ENCODE data around the gene CHPF.
A peak's percentile ranks its signal among the peaks of the same experiment; 100 is the strongest.

CHPF gene

GRCh38 chr2:219512524-219513216, 30.9 kb downstream of the CHPF start:
- DNase-seq (ENCODE audit: insufficient read length, low spot score): no peak
- FAIRE-seq: no peak
- no peak for TF ChIP-seq POLR2A (IDR thresholded peaks at IDR 0.05; ENCODE audit: low read depth, low read length)

- FAIRE-seq (no peak), DNase-seq (ENCODE audit: insufficient read length, low spot score) (no peak)
- TF ChIP-seq POLR2A (IDR thresholded peaks at IDR 0.05; ENCODE audit: low read depth, low read length): no peak
Measured at GRCh38 chr2:219511547-219512325, 31.9 kb downstream of the CHPF start.

- FAIRE-seq (no peak), DNase-seq (ENCODE audit: insufficient read length, low spot score) (no peak)
- TF ChIP-seq POLR2A (IDR thresholded peaks at IDR 0.05; ENCODE audit: low read depth, low read length): no peak
Measured at GRCh38 chr2:219510512-219511135, 33.0 kb downstream of the CHPF start.

GRCh38 chr2:219509780-219510511, 33.7 kb downstream of the CHPF start:
- TF ChIP-seq POLR2A (IDR thresholded peaks at IDR 0.05; ENCODE audit: low read depth, low read length): no peak
- no peak for FAIRE-seq
- DNase-seq (ENCODE audit: insufficient read length, low spot score): peak; percentile 60

- FAIRE-seq: no peak
- no peak for TF ChIP-seq POLR2A (IDR thresholded peaks at IDR 0.05; ENCODE audit: low read depth, low read length)
- no peak for DNase-seq (ENCODE audit: insufficient read length, low spot score)
Measured at GRCh38 chr2:219508971-219509779, 34.4 kb downstream of the CHPF start.

GRCh38 chr2:219508444-219508734, 35.2 kb downstream of the CHPF start:
- TF ChIP-seq POLR2A (IDR thresholded peaks at IDR 0.05; ENCODE audit: low read depth, low read length): no peak
- DNase-seq (ENCODE audit: insufficient read length, low spot score): no peak
- FAIRE-seq: no peak

- FAIRE-seq (no peak), DNase-seq (ENCODE audit: insufficient read length, low spot score) (no peak)
- TF ChIP-seq POLR2A (IDR thresholded peaks at IDR 0.05; ENCODE audit: low read depth, low read length): no peak
Measured at GRCh38 chr2:219507581-219508443, 35.8 kb downstream of the CHPF start.

- no peak for TF ChIP-seq POLR2A (IDR thresholded peaks at IDR 0.05; ENCODE audit: low read depth, low read length)
- FAIRE-seq (no peak), DNase-seq (ENCODE audit: insufficient read length, low spot score) (no peak)
Measured at GRCh38 chr2:219506802-219507526, 36.6 kb downstream of the CHPF start.

GRCh38 chr2:219506153-219506801, 37.3 kb downstream of the CHPF start:
- no peak for DNase-seq (ENCODE audit: insufficient read length, low spot score)
- no peak for TF ChIP-seq POLR2A (IDR thresholded peaks at IDR 0.05; ENCODE audit: low read depth, low read length)
- FAIRE-seq: no peak

- DNase-seq (ENCODE audit: insufficient read length, low spot score) (no peak), FAIRE-seq (no peak)
- TF ChIP-seq POLR2A (IDR thresholded peaks at IDR 0.05; ENCODE audit: low read depth, low read length): no peak
Measured at GRCh38 chr2:219505585-219505984, 38.0 kb downstream of the CHPF start.

- no peak for TF ChIP-seq POLR2A (IDR thresholded peaks at IDR 0.05; ENCODE audit: low read depth, low read length)
- no peak for FAIRE-seq
Measured at GRCh38 chr2:219502618-219503017, 41.0 kb downstream of the CHPF start.

More at GRCh38 chr2:219502618-219503017, 41.0 kb downstream of the CHPF start:
- no peak for DNase-seq (ENCODE audit: insufficient read length, low spot score)
